Measurements from ENCODE around the gene CCR2. TPM values are rescaled to one million over a fixed set of nuclear protein-coding genes. Genes with fewer than 3 reads are reported as not detected.

CCR2 gene
- polyA plus RNA-seq, 4 donors: 0.87 to 1.4 (median 1.3) TPM; not detected in 1

DNA sequence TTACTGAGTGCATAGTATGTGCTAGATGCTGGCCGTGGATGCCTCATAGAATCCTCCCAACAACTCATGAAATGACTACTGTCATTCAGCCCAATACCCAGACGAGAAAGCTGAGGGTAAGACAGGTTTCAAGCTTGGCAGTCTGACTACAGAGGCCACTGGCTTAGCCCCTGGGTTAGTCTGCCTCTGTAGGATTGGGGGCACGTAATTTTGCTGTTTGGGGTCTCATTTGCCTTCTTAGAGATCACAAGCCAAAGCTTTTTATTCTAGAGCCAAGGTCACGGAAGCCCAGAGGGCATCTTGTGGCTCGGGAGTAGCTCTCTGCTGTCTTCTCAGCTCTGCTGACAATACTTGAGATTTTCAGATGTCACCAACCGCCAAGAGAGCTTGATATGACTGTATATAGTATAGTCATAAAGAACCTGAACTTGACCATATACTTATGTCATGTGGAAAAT, 15.8 kb downstream of the CCR2 start:
- 48 to 71% (median 63%) methylated on average over 6 of the region's 6 CpGs for WGBS, 3 donors
- H3K4me3 ChIP-seq (ENCODE audit: low read depth in 1 of 3, low read length in 3 of 3): no peak overlapping the region
- DNase-seq (no peak), FAIRE-seq (no peak)
- no peaks in the 10 kb centered on the region for H3K36me3 ChIP-seq (ENCODE audit: control insufficient read depth in 3 of 3, insufficient read depth in 2 of 3, low read depth in 1 of 3, low read length in 3 of 3)
- peak overlapping the region in 2 of 3 donors; percentile 58 to 88 for H3K27ac ChIP-seq (ENCODE audit: low read depth in 1 of 3, low read length in 2 of 3)
- H3K4me1 ChIP-seq (ENCODE audit: control insufficient read depth in 3 of 3, insufficient read depth in 2 of 3, low read depth in 1 of 3, low read length in 2 of 3): peaks cover 0 to 10% (median 0%) of the 10 kb centered on the region in 3 donors
- no peaks in the 10 kb centered on the region for H3K9me3 ChIP-seq (ENCODE audit: control insufficient read depth in 2 of 2, insufficient read depth in 1 of 2, low read depth in 1 of 2, low read length in 1 of 2)
- H3K27me3 ChIP-seq (ENCODE audit: control insufficient read depth in 3 of 3, insufficient read depth in 3 of 3, low read length in 3 of 3): peaks cover 0 to 3% (median 0%) of the 10 kb centered on the region in 3 donors

DNA sequence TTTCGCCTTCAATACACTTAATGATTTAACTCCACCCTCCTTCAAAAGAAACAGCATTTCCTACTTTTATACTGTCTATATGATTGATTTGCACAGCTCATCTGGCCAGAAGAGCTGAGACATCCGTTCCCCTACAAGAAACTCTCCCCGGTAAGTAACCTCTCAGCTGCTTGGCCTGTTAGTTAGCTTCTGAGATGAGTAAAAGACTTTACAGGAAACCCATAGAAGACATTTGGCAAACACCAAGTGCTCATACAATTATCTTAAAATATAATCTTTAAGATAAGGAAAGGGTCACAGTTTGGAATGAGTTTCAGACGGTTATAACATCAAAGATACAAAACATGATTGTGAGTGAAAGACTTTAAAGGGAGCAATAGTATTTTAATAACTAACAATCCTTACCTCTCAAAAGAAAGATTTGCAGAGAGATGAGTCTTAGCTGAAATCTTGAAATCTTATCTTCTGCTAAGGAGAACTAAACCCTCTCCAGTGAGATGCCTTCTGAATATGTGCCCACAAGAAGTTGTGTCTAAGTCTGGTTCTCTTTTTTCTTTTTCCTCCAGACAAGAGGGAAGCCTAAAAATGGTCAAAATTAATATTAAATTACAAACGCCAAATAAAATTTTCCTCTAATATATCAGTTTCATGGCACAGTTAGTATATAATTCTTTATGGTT, 17.1 kb downstream of the CCR2 start, which contains the start of gene CCR5:
Gene CCR5, plus strand, starts transcription at position 108 of the 680 bp plus-strand sequence. CDS start 1,957 bp downstream, outside the sequence.
- H3K9me3 ChIP-seq (ENCODE audit: control insufficient read depth in 2 of 2, insufficient read depth in 1 of 2, low read depth in 1 of 2, low read length in 1 of 2): no peaks in the 10 kb centered on the region
- FAIRE-seq (no peak), DNase-seq (peak in 1 of 2 donors; percentile 60)
- peak within 1 kb of the TSS in 1 of 3 donors; percentile 17 for H3K4me3 ChIP-seq (ENCODE audit: low read depth in 1 of 3, low read length in 3 of 3)
- H3K27ac ChIP-seq (ENCODE audit: low read depth in 1 of 3, low read length in 2 of 3): peak within 1 kb of the TSS in 2 of 3 donors; percentile 58 to 88
- H3K36me3 ChIP-seq (ENCODE audit: control insufficient read depth in 3 of 3, insufficient read depth in 2 of 3, low read depth in 1 of 3, low read length in 3 of 3): no peaks in the 10 kb centered on the region
- H3K27me3 ChIP-seq (ENCODE audit: control insufficient read depth in 3 of 3, insufficient read depth in 3 of 3, low read length in 3 of 3): peaks cover 0 to 11% (median 0%) of the 10 kb centered on the region in 3 donors
- H3K4me1 ChIP-seq (ENCODE audit: control insufficient read depth in 3 of 3, insufficient read depth in 2 of 3, low read depth in 1 of 3, low read length in 2 of 3): peaks cover 0 to 10% (median 0%) of the 10 kb centered on the region in 3 donors
- WGBS, 3 donors: 34 to 50% (median 44%) methylated on average over 5 of the region's 5 CpGs

DNA sequence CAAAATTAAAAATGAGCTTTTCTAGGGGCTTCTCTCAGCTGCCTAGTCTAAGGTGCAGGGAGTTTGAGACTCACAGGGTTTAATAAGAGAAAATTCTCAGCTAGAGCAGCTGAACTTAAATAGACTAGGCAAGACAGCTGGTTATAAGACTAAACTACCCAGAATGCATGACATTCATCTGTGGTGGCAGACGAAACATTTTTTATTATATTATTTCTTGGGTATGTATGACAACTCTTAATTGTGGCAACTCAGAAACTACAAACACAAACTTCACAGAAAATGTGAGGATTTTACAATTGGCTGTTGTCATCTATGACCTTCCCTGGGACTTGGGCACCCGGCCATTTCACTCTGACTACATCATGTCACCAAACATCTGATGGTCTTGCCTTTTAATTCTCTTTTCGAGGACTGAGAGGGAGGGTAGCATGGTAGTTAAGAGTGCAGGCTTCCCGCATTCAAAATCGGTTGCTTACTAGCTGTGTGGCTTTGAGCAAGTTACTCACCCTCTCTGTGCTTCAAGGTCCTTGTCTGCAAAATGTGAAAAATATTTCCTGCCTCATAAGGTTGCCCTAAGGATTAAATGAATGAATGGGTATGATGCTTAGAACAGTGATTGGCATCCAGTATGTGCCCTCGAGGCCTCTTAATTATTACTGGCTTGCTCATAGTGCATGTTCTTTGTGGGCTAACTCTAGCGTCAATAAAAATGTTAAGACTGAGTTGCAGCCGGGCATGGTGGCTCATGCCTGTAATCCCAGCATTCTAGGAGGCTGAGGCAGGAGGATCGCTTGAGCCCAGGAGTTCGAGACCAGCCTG, 17.8 kb downstream of the CCR2 start:
- Histone ChIP-seq H3K4me3 (ENCODE audit: low read depth in 1 of 3, low read length in 3 of 3) (peak overlapping the region in 1 of 3 donors; percentile 17), H3K36me3 (ENCODE audit: control insufficient read depth in 3 of 3, insufficient read depth in 2 of 3, low read depth in 1 of 3, low read length in 3 of 3) (no peaks in the 10 kb centered on the region), H3K27me3 (ENCODE audit: control insufficient read depth in 3 of 3, insufficient read depth in 3 of 3, low read length in 3 of 3) (peaks cover 0 to 11% (median 0%) of the 10 kb centered on the region in 3 donors), H3K27ac (ENCODE audit: low read depth in 1 of 3, low read length in 2 of 3) (peak overlapping the region in 1 of 3 donors; percentile 38), H3K9me3 (ENCODE audit: control insufficient read depth in 2 of 2, insufficient read depth in 1 of 2, low read depth in 1 of 2, low read length in 1 of 2) (no peaks in the 10 kb centered on the region), H3K4me1 (ENCODE audit: control insufficient read depth in 3 of 3, insufficient read depth in 2 of 3, low read depth in 1 of 3, low read length in 2 of 3) (peaks cover 0 to 10% (median 0%) of the 10 kb centered on the region in 3 donors)
- DNase-seq (no peak), FAIRE-seq (no peak)
- 57 to 78% (median 69%) methylated on average over 10 of the region's 10 CpGs for WGBS, 3 donors

DNA sequence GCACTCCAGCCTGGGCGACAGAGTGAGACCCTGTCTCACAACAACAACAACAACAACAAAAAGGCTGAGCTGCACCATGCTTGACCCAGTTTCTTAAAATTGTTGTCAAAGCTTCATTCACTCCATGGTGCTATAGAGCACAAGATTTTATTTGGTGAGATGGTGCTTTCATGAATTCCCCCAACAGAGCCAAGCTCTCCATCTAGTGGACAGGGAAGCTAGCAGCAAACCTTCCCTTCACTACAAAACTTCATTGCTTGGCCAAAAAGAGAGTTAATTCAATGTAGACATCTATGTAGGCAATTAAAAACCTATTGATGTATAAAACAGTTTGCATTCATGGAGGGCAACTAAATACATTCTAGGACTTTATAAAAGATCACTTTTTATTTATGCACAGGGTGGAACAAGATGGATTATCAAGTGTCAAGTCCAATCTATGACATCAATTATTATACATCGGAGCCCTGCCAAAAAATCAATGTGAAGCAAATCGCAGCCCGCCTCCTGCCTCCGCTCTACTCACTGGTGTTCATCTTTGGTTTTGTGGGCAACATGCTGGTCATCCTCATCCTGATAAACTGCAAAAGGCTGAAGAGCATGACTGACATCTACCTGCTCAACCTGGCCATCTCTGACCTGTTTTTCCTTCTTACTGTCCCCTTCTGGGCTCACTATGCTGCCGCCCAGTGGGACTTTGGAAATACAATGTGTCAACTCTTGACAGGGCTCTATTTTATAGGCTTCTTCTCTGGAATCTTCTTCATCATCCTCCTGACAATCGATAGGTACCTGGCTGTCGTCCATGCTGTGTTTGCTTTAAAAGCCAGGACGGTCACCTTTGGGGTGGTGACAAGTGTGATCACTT, 18.8 kb downstream of the CCR2 start:
- DNase-seq (peak; percentile 30 to 40), FAIRE-seq (no peak)
- 69 to 86% (median 71%) methylated on average over 9 of the region's 9 CpGs for WGBS, 3 donors
- H3K4me3 ChIP-seq (ENCODE audit: low read depth in 1 of 3, low read length in 3 of 3): peak overlapping the region in 1 of 3 donors; percentile 17
- H3K27me3 ChIP-seq (ENCODE audit: control insufficient read depth in 3 of 3, insufficient read depth in 3 of 3, low read length in 3 of 3): peaks cover 0 to 11% (median 0%) of the 10 kb centered on the region in 3 donors
- H3K36me3 ChIP-seq (ENCODE audit: control insufficient read depth in 3 of 3, insufficient read depth in 2 of 3, low read depth in 1 of 3, low read length in 3 of 3): no peaks in the 10 kb centered on the region
- peaks cover 0 to 7% (median 0%) of the 10 kb centered on the region in 3 donors for H3K4me1 ChIP-seq (ENCODE audit: control insufficient read depth in 3 of 3, insufficient read depth in 2 of 3, low read depth in 1 of 3, low read length in 2 of 3)
- H3K27ac ChIP-seq (ENCODE audit: low read depth in 1 of 3, low read length in 2 of 3): peak overlapping the region in 1 of 3 donors; percentile 38
- no peaks in the 10 kb centered on the region for H3K9me3 ChIP-seq (ENCODE audit: control insufficient read depth in 2 of 2, insufficient read depth in 1 of 2, low read depth in 1 of 2, low read length in 1 of 2)

DNA sequence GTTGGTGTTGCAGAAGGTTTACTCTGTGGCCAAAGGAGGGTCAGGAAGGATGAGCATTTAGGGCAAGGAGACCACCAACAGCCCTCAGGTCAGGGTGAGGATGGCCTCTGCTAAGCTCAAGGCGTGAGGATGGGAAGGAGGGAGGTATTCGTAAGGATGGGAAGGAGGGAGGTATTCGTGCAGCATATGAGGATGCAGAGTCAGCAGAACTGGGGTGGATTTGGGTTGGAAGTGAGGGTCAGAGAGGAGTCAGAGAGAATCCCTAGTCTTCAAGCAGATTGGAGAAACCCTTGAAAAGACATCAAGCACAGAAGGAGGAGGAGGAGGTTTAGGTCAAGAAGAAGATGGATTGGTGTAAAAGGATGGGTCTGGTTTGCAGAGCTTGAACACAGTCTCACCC, 20.8 kb downstream of the CCR2 start:
- H3K36me3 ChIP-seq (ENCODE audit: control insufficient read depth in 3 of 3, insufficient read depth in 2 of 3, low read depth in 1 of 3, low read length in 3 of 3): no peaks in the 10 kb centered on the region
- no peaks in the 10 kb centered on the region for H3K9me3 ChIP-seq (ENCODE audit: control insufficient read depth in 2 of 2, insufficient read depth in 1 of 2, low read depth in 1 of 2, low read length in 1 of 2)
- no peak overlapping the region for H3K4me3 ChIP-seq (ENCODE audit: low read depth in 1 of 3, low read length in 3 of 3)
- FAIRE-seq: no peak
- peak overlapping the region in 1 of 3 donors; percentile 3 for H3K27ac ChIP-seq (ENCODE audit: low read depth in 1 of 3, low read length in 2 of 3)
- H3K27me3 ChIP-seq (ENCODE audit: control insufficient read depth in 3 of 3, insufficient read depth in 3 of 3, low read length in 3 of 3): peaks cover 0 to 11% (median 0%) of the 10 kb centered on the region in 3 donors
- H3K4me1 ChIP-seq (ENCODE audit: control insufficient read depth in 3 of 3, insufficient read depth in 2 of 3, low read depth in 1 of 3, low read length in 2 of 3): no peaks in the 10 kb centered on the region
- WGBS, 3 donors: 65 to 82% (median 79%) methylated on average over 3 of the region's 3 CpGs
- DNase-seq: no peak

DNA sequence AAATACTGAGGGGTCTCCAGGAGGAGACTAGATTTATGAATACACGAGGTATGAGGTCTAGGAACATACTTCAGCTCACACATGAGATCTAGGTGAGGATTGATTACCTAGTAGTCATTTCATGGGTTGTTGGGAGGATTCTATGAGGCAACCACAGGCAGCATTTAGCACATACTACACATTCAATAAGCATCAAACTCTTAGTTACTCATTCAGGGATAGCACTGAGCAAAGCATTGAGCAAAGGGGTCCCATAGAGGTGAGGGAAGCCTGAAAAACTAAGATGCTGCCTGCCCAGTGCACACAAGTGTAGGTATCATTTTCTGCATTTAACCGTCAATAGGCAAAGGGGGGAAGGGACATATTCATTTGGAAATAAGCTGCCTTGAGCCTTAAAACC, 21.3 kb downstream of the CCR2 start:
- no peak for FAIRE-seq
- Histone ChIP-seq H3K36me3 (ENCODE audit: control insufficient read depth in 3 of 3, insufficient read depth in 2 of 3, low read depth in 1 of 3, low read length in 3 of 3) (no peaks in the 10 kb centered on the region), H3K4me1 (ENCODE audit: control insufficient read depth in 3 of 3, insufficient read depth in 2 of 3, low read depth in 1 of 3, low read length in 2 of 3) (no peaks in the 10 kb centered on the region), H3K9me3 (ENCODE audit: control insufficient read depth in 2 of 2, insufficient read depth in 1 of 2, low read depth in 1 of 2, low read length in 1 of 2) (no peaks in the 10 kb centered on the region), H3K27me3 (ENCODE audit: control insufficient read depth in 3 of 3, insufficient read depth in 3 of 3, low read length in 3 of 3) (peaks cover 0 to 11% (median 0%) of the 10 kb centered on the region in 3 donors), H3K27ac (ENCODE audit: low read depth in 1 of 3, low read length in 2 of 3) (no peak overlapping the region), H3K4me3 (ENCODE audit: low read depth in 1 of 3, low read length in 3 of 3) (no peak overlapping the region)
- no peak for DNase-seq
- WGBS, 3 donors: 55 to 75% (median 69%) methylated on average over 2 of the region's 2 CpGs

DNA sequence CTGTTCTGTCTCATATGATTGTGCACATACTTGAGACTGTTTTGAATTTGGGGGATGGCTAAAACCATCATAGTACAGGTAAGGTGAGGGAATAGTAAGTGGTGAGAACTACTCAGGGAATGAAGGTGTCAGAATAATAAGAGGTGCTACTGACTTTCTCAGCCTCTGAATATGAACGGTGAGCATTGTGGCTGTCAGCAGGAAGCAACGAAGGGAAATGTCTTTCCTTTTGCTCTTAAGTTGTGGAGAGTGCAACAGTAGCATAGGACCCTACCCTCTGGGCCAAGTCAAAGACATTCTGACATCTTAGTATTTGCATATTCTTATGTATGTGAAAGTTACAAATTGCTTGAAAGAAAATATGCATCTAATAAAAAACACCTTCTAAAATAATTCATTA, 21.9 kb downstream of the CCR2 start:
- FAIRE-seq (no peak), DNase-seq (no peak)
- 28 to 40% (median 37%) methylated on average over 2 of the region's 2 CpGs for WGBS, 3 donors
- Histone ChIP-seq H3K27ac (ENCODE audit: low read depth in 1 of 3, low read length in 2 of 3) (no peak overlapping the region), H3K9me3 (ENCODE audit: control insufficient read depth in 2 of 2, insufficient read depth in 1 of 2, low read depth in 1 of 2, low read length in 1 of 2) (no peaks in the 10 kb centered on the region), H3K4me1 (ENCODE audit: control insufficient read depth in 3 of 3, insufficient read depth in 2 of 3, low read depth in 1 of 3, low read length in 2 of 3) (peaks cover 0 to 3% (median 0%) of the 10 kb centered on the region in 3 donors), H3K4me3 (ENCODE audit: low read depth in 1 of 3, low read length in 3 of 3) (no peak overlapping the region), H3K36me3 (ENCODE audit: control insufficient read depth in 3 of 3, insufficient read depth in 2 of 3, low read depth in 1 of 3, low read length in 3 of 3) (no peaks in the 10 kb centered on the region), H3K27me3 (ENCODE audit: control insufficient read depth in 3 of 3, insufficient read depth in 3 of 3, low read length in 3 of 3) (peaks cover 0 to 11% (median 0%) of the 10 kb centered on the region in 3 donors)
